KG1 (cell line): ENCODE measurements around the gene TMEM151B.
"Not testable (repeated sequence)": the region's sequence is repeated elsewhere in the genome, so short reads cannot be mapped to it uniquely, and the experiment has no call there.

ENCODE experiments used
- DNase-seq: peaks from one replicate; lab custom pipeline; 2025; lab: John Stamatoyannopoulos, UW

Gene TMEM151B

GRCh38 chr6:44333942-44334341, 63.7 kb downstream of the TMEM151B start:
- DNase-seq = no peak

- no peak for DNase-seq
These were observed 65.4 kb downstream of the TMEM151B start for GRCh38 chr6:44335631-44336030.

- peak; percentile 41 for DNase-seq
These were observed 68.2 kb downstream of the TMEM151B start for GRCh38 chr6:44338228-44339122.

GRCh38 chr6:44339301-44339700, 69.1 kb downstream of the TMEM151B start:
- no peak for DNase-seq

- no peak for DNase-seq
These were observed 69.7 kb downstream of the TMEM151B start for GRCh38 chr6:44339763-44340625.

GRCh38 chr6:44341095-44341890, 71.0 kb downstream of the TMEM151B start:
- no peak for DNase-seq

GRCh38 chr6:44342052-44342451, 71.8 kb downstream of the TMEM151B start:
- no peak for DNase-seq

- DNase-seq = no peak
These were observed 72.2 kb downstream of the TMEM151B start, which contains the start of gene SPATS1 for GRCh38 chr6:44342489-44342888. Gene SPATS1 (plus strand): TSS chr6:44342650. CDS start chr6:44343096, 446 bp downstream.

GRCh38 chr6:44346818-44347217, 76.6 kb downstream of the TMEM151B start:
- not testable (repeated sequence) for DNase-seq

GRCh38 chr6:44349904-44350649, 79.8 kb downstream of the TMEM151B start:
- no peak for DNase-seq

- DNase-seq = not testable (repeated sequence)
These were observed 80.4 kb downstream of the TMEM151B start for GRCh38 chr6:44350650-44350994.

GRCh38 chr6:44352259-44352658, 82.0 kb downstream of the TMEM151B start:
- no peak for DNase-seq

GRCh38 chr6:44353336-44353735, 83.1 kb downstream of the TMEM151B start:
- no peak for DNase-seq

- DNase-seq = no peak
These were observed 85.4 kb downstream of the TMEM151B start for GRCh38 chr6:44355640-44356039.

GRCh38 chr6:44356487-44356886, 86.2 kb downstream of the TMEM151B start:
- no peak for DNase-seq
